ENCODE results near the gene SRSF3.
"Not testable (repeated sequence)": the region's sequence is repeated elsewhere in the genome, so short reads cannot be mapped to it uniquely, and the experiment has no call there.

The SRSF3 gene

GRCh38 chr6:36599791-36600209, 5.6 kb downstream of the SRSF3 start:
- peak overlapping the region; percentile 81; the same call in 1 of the 2 replicates for H3K4me3 ChIP-seq (ENCODE audit: low read depth, low read length)
- H3K9me3 ChIP-seq = no peaks in the 10 kb centered on the region
- TF ChIP-seq, protein P1, sequence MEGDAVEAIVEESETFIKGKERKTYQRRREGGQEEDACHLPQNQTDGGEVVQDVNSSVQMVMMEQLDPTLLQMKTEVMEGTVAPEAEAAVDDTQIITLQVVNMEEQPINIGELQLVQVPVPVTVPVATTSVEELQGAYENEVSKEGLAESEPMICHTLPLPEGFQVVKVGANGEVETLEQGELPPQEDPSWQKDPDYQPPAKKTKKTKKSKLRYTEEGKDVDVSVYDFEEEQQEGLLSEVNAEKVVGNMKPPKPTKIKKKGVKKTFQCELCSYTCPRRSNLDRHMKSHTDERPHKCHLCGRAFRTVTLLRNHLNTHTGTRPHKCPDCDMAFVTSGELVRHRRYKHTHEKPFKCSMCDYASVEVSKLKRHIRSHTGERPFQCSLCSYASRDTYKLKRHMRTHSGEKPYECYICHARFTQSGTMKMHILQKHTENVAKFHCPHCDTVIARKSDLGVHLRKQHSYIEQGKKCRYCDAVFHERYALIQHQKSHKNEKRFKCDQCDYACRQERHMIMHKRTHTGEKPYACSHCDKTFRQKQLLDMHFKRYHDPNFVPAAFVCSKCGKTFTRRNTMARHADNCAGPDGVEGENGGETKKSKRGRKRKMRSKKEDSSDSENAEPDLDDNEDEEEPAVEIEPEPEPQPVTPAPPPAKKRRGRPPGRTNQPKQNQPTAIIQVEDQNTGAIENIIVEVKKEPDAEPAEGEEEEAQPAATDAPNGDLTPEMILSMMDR (IDR thresholded peaks at IDR 0.05; ENCODE audit: low read depth, low read length) = no peak
- H3K27me3 ChIP-seq = no peaks in the 10 kb centered on the region
- peaks cover 100% of the 10 kb centered on the region for H3K36me3 ChIP-seq
- H3K4me1 ChIP-seq = peaks cover 10% of the 10 kb centered on the region
- peak; percentile 66 for DNase-seq

GRCh38 chr6:36600564-36601146, 6.5 kb downstream of the SRSF3 start:
- Histone ChIP-seq H3K27me3 (no peaks in the 10 kb centered on the region), H3K36me3 (peaks cover 100% of the 10 kb centered on the region), H3K4me3 (ENCODE audit: low read depth, low read length) (no peak overlapping the region), H3K9me3 (no peaks in the 10 kb centered on the region), H3K4me1 (peaks cover 10% of the 10 kb centered on the region)
- no peak for DNase-seq
- TF ChIP-seq, protein P1 (IDR thresholded peaks at IDR 0.05; ENCODE audit: low read depth, low read length) = no peak

- not testable (repeated sequence) for DNase-seq; H3K4me3 ChIP-seq (ENCODE audit: low read depth, low read length); H3K27me3 ChIP-seq; H3K9me3 ChIP-seq; H3K4me1 ChIP-seq
- peaks cover 98% of the 10 kb centered on the region for H3K36me3 ChIP-seq
Observed at GRCh38 chr6:36601818-36602217, 7.7 kb downstream of the SRSF3 start.

DNA sequence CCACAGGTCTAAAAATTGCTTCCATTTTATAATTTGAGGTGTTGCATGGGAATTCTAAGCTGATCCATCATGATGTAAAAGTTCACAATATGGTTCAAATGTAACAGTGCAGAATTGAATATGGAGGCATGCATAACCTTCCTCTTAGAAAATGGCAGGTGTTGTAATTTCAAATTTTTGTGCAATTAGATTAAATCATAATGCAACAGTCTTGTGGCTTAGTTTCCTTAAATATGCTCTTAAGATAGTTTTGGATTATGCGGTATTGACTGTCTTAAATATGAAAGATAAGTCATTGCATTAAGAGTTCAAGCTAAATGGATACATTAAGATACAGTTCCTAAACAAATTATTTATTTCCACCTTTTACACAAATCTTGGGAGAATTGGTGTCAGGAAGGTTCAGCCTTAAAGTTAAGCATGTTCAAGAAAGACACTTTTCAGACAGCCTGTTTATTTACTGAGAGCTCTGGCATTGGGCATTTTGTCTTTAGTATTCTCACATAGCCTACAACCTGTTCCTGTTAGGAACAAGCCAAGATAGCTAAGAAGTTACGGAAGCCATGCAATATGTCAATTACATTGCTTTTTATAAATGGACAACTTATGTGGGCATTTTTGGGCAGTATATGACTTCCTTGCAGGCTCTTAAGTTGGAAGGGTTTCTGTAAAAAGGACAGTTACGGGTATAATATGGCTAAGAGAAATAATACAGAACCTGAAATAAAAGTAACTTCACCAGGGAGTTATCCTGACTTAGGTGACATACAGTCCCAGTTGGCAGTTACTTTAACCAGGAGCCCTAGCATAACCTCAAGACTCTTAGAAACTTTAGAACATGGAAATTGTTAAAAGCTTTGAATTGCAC, 9.3 kb downstream of the SRSF3 start:
- no peak for DNase-seq
- Histone ChIP-seq H3K4me1 (peaks cover 8% of the 10 kb centered on the region), H3K4me3 (ENCODE audit: low read depth, low read length) (no peak overlapping the region), H3K9me3 (no peaks in the 10 kb centered on the region), H3K36me3 (peaks cover 96% of the 10 kb centered on the region), H3K27me3 (no peaks in the 10 kb centered on the region)
- TF ChIP-seq, protein P1 (IDR thresholded peaks at IDR 0.05; ENCODE audit: low read depth, low read length) = no peak

- H3K4me3 ChIP-seq (ENCODE audit: low read depth, low read length) = no peak overlapping the region
- no peaks in the 10 kb centered on the region for H3K9me3 ChIP-seq
- no peak for DNase-seq
- TF ChIP-seq, protein P1 (IDR thresholded peaks at IDR 0.05; ENCODE audit: low read depth, low read length) = no peak
- H3K4me1 ChIP-seq = peaks cover 8% of the 10 kb centered on the region; the same call in 1 of the 2 replicates
- peaks cover 96% of the 10 kb centered on the region for H3K36me3 ChIP-seq
- H3K27me3 ChIP-seq = no peaks in the 10 kb centered on the region
Observed at GRCh38 chr6:36604090-36605060, 10.2 kb downstream of the SRSF3 start.

GRCh38 chr6:36605143-36605542, 11.0 kb downstream of the SRSF3 start:
- no peaks in the 10 kb centered on the region for H3K9me3 ChIP-seq
- H3K4me3 ChIP-seq (ENCODE audit: low read depth, low read length) = no peak overlapping the region
- no peaks in the 10 kb centered on the region for H3K27me3 ChIP-seq
- peaks cover 8% of the 10 kb centered on the region; the same call in 1 of the 2 replicates for H3K4me1 ChIP-seq
- TF ChIP-seq, protein P1 (IDR thresholded peaks at IDR 0.05; ENCODE audit: low read depth, low read length) = no peak
- peaks cover 92% of the 10 kb centered on the region for H3K36me3 ChIP-seq
- DNase-seq = no peak
